Urothelium cell line (cell line): ENCODE measurements around the gene MRPL37.
"Not testable (repeated sequence)": the region's sequence is repeated elsewhere in the genome, so short reads cannot be mapped to it uniquely, and the experiment has no call there.

Experiments
- DNase-seq: peaks from one replicate; pipeline ENCODE4 v3.0.0; 2011; ENCODE audit warnings: low spot score, mixed read lengths
- FAIRE-seq: peaks from 2 replicates; lab custom pipeline; 2011; peaks lifted over from hg19 to GRCh38; lab: Jason Lieb, UNC

The MRPL37 gene

DNA sequence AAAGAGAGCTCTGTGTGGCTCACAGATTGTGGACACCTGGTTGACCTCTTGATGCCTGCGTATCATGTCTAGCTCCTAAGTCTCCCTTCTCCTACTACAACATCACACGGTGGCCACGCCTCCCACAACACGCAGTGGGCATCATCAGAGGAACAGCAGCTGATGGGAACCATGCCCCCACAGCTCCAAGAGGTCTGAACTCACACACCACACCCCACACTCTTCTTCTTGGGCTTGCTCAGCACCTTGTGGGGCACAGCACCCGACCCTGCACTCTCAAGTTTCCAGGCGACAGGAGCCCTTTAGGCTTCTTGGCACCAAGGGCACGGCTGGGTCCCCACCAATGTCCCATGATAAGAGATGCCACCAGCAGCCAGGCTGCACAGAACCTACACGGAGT, 28.4 kb upstream of the MRPL37 start:
- FAIRE-seq (no peak), DNase-seq (no peak)

GRCh38 chr1:54172614-54173599, 27.1 kb upstream of the MRPL37 start:
- no peak for DNase-seq
- no peak for FAIRE-seq

DNA sequence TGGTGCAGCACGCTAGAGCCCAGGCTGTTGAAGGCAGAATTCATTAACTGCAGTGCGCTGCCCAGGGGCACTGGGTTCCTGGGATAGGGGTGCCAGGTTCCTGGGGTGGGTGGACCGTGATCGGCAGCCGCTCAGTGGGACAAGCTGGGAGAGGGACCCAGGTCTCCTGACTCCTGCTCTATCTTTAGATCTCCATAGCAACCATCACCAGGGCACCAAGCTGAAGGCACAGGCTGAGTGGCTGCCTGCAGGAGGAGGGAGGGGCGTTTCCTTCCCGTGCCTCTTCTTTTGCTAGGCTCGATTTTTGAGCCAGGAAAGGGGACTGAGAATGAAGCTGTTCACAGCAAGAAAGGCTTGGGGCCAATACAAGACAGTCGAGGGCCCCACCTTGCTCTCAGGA, 26.3 kb upstream of the MRPL37 start:
- FAIRE-seq: no peak
- no peak for DNase-seq

DNA sequence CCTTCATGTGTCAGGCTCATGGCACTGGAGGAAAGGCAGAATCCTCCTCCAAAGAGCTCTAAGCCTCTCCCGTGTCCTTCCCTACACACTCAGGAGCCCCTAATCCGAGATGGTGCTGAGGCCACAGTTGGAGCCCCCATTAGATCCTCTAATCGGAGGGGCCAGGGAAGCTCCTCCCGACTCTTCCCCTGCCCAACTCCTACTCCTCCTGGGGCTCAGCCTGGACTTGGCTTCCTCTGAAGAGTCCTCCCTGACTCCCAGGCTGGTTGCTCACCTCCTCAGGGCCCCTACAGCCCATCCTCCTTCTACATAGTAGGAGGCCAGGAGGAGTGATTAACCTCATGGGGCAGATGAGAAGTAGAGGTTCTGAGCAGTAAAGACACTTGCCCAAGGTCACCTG, 25.9 kb upstream of the MRPL37 start:
- DNase-seq: no peak
- FAIRE-seq: no peak

DNA sequence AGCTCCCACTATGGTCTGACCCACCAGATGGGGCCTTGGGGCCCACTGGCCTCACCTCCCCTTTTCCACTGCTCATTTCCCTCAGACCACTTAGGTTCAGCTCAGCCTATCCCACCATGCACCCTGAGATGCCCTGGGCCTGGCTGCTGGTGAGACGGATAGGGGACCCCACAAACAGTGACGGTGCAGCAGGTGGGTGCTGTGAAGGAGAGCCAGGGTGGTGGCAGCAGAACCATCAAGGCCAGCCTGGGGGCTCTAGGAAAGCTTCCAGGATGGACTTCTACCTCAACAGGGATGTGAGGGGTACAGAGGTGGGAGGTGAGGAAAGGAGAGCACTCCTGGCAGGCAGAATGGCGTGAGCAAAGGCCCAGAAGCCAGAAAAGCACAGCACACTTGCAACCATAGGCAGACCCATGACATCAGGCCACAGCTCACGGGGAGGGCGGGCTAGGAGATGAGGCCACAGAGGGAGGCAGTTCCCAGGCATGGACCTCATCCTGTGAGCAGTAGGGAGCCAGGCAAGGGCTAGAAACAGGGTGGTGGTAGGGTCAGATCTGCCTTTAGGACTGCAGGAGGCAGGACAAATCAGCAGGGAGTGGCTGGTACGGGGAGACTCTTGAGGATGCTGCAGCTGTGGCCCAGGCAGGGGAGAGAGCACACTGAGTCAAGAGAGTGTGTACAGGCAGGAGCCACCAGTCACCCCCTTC, 23.2 kb upstream of the MRPL37 start:
- FAIRE-seq (no peak), DNase-seq (no peak)

DNA sequence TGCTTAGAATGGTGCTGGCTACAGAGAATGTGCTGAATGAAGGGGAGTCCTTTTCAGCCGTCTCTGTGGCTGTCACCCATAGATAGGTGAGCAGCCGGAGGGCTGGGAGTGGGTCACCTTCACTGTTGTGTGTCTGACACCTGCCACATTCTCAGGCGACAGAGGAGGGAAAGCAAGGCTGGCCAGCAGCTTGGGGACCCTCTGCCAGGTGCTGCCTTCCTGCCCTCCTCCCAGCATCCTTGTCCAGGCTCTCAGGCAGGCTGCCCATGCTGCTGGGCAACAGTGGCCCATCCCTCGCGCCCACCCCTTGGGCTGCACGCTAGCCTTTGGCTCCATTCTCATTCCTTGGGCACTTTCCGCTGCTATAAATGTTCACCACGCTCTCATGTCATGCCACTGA, 22.2 kb upstream of the MRPL37 start:
- FAIRE-seq: no peak

GRCh38 chr1:54178296-54179070, 21.5 kb upstream of the MRPL37 start:
- FAIRE-seq (no peak), DNase-seq (no peak)

More for the DNA sequence above, 22.2 kb upstream of the MRPL37 start:
- no peak for DNase-seq

DNA sequence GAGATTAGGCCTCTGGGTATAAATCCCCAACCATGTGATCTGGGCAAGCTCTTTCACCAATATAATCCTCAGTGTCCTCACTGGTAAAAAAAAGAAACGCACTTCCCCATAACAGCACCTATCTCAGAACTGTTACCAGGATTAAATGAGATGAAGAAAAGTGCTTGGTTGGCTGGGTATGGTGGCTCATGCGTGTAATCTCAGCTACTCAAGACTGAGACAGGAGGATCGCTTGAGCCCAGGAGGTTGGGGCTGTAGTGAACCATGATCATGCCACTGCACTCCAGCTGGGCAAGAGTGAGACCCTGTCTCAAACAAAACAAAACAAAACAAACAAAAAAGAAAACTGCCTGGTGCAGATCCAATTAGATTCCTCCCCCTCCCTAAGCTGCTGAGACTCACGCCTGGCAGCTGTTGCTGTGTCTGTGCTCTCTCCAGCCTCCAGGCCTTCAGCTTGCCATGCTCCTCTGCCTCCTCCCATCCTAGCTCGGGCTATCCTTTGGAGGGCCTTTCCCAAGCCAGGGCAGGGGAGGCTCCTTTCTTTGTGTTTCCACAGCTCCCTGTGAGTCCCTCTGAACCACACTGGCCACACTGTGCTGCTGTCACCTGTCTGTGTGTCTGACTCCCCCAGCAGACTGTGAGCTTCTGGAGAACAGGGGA, 19.1 kb upstream of the MRPL37 start:
- DNase-seq (no peak), FAIRE-seq (no peak)

DNA sequence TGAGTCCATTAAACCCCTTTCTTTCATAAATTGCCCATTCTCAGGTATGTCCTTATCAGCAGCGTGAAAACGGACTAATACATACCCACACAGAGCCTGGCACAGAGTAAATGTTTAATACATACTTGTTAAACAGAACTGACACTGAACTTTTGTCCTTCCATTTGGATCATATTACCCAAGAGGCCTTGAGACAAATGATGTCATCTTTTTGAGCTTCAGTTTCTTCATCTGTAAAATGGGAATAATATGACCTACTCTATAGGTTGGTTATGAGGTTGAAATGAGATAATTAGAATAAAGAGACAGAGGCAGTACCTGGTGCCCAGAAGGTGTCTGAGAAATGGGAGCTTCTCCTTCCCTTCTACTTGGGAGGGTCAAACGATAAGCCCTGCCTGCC, 13.9 kb upstream of the MRPL37 start:
- DNase-seq: no peak
- no peak for FAIRE-seq

DNA sequence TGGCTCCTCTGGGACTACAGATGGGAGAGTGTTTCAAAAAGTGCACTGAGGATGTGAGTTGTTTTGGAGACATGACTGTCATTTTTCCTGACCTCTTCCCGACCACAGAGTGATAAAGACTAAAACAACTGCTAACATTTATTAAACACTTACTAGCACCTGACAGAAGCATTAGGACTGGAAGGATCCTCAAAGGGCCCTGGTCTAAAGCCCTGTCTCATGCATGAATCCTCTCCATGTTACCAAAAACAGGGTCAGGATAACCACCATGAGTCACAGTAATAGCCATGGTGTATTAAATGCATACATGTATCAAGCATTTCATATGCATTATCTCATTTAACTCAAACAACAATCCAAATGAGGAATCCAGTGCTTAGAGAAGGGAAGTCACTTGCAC, 11.7 kb upstream of the MRPL37 start:
- DNase-seq (no peak), FAIRE-seq (no peak)

GRCh38 chr1:54190526-54190925, 9.4 kb upstream of the MRPL37 start:
- no peak for DNase-seq
- no peak for FAIRE-seq

DNA sequence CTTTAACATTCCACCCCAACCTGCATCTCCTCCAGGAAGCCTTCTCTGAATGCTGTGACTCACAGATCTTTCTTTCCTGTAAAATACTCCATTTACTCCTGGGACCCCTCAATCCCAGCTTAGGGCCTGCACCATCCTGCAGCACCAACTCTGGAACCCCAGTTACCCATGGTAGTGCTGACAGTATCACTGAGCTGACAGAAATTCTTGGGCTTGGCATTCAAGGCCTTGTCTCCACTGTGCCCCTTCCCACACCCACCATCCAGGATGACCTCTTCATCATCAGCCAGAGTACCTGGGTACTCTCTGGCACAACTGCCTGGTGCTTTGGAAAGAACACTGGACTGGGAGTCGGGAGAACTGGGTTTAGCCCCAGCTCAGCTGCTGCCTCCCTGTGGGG, 8.4 kb upstream of the MRPL37 start:
- no peak for FAIRE-seq
- DNase-seq: no peak

GRCh38 chr1:54193453-54193852, 6.5 kb upstream of the MRPL37 start:
- FAIRE-seq (no peak), DNase-seq (no peak)

DNA sequence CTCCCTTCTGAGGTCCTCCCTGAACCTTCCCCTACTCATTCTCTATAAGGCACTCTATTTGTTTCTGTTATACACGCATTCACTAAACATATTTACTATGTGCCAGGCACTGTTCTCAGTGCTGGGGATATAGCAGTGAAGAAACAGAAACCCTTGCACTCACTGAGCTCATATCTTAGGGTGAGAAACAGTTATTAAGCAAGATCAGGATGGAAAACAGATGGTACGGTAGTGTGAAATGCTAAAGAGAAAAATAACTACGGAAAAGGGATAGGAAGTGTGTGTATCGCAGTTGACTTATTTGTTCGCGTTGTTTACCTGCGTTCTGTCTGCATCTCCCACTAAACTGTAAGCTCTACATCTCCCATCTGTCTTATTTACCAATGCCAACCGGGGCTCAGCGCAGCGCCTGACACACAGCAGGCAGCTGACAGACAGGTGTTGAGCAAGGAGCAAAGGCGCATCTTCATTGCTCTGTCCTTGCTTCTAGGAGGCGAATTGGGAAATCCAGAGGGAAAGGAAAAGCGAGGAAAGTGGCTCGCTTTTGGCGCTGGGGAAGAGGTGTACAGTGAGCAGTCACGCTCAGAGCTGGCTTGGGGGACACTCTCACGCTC, 709 bp upstream of the MRPL37 start:
- FAIRE-seq: no peak
- no peak for DNase-seq

GRCh38 chr1:54200519-54200997, 591 bp downstream of the MRPL37 start:
- DNase-seq: no peak
- no peak for FAIRE-seq

DNA sequence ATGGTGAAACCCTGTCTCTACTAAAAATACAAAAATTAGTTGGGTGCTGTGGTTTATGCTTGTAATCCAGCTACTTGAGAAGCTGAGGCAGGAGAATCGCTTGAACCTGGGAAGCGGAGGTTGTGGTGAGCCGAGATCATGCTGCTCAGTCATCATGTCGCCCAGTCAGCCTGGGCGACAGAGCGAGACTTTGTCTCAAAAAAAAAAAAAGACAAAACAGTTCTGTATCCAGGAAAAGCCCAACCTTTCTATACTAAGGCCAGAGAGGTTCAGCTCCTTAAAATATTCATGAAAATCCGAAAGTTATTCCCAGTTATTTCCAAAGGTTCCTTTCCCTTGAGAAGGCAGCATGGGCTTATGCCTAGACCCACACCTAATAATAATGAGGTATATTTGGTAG, 4.2 kb downstream of the MRPL37 start:
- DNase-seq (no peak), FAIRE-seq (no peak)

DNA sequence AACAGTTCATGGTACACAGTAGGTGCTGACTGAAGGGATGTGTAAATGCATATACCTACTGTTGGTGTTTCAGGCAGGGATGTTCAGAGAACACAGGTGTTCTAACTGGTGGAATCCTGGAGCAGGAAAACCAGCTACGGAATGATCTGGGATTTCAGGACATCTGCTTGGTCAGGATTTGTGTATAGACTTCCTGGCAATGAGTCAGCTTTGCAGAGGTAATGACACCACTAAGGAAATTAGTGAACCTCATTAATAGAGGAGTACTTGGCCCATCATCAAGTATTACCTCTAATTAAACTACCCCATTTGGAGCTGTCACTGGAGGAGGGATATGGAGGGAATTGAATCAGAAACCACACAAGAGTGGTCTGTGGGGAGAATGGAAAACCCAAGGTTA, 7.3 kb downstream of the MRPL37 start:
- no peak for DNase-seq
- no peak for FAIRE-seq

- FAIRE-seq, DNase-seq: not testable (repeated sequence)
Measured at GRCh38 chr1:54207896-54208295, 7.9 kb downstream of the MRPL37 start.

GRCh38 chr1:54212872-54213271, 12.9 kb downstream of the MRPL37 start:
- no peak for FAIRE-seq
- no peak for DNase-seq

- DNase-seq (no peak), FAIRE-seq (no peak)
Measured at GRCh38 chr1:54215523-54215922, 15.6 kb downstream of the MRPL37 start.
